ENCODE results near the gene FZD10. TPM values are rescaled to one million over a fixed set of nuclear protein-coding genes. Genes with fewer than 3 reads are reported as not detected.

FZD10 gene
- total and polyA plus RNA-seq, 2 of the 8 experiments (the other 6 are each of a cell fraction or from before 2014, with no cell fraction given): 0.11 to 0.60 TPM

- TF ChIP-seq GABPA (IDR thresholded peaks at IDR 0.05; ENCODE audit: borderline replicate concordance, insufficient read depth, low read length) (no peak), E2F6 (IDR thresholded peaks at IDR 0.05) (no peak), CEBPB (IDR thresholded peaks at IDR 0.05; ENCODE audit: low read depth, low read length) (no peak), CTCF (IDR thresholded peaks at IDR 0.05; ENCODE audit: control extremely low read depth in 1 of 3, insufficient read depth in 1 of 3, low read depth in 1 of 3, low read length in 3 of 3) (no peak), SRF (IDR thresholded peaks at IDR 0.05; ENCODE audit: low read depth, low read length) (no peak)
These were observed 28.3 kb upstream of the FZD10 start (continued) for GRCh38 chr12:130133851-130134562.
